Panc1 (cell line): Measurements from ENCODE around the gene NCAPH2. TPM values are rescaled to one million over a fixed set of nuclear protein-coding genes. Genes with fewer than 3 reads are reported as not detected.

Source experiments
- ATAC-seq: fragments of 200-7000 bp; cut with Tn5 transposase; 2 replicates; pipeline ENCODE4 v1.9.1; 2020; ENCODE audit warnings: mild to moderate bottlenecking, moderate library complexity
- BruUV-seq: library from RNA; stranded (reverse); fragments of 400-500 nt; replicated peaks from 2 replicates; lab custom pipeline; 2021; lab: Mats Ljungman, UMichigan
- CTCF ChIA-PET: fragments of 300-600 bp; sonication (Branson Sonifier 250); formaldehyde crosslinking; loops from one replicate; lab custom pipeline; 2022; ENCODE audit warnings: antibody characterized with exemption; lab: Charles Lee
- POLR2A ChIA-PET: fragments of 300-600 bp; sonication (Branson Sonifier 250); formaldehyde crosslinking; loops from one replicate; lab custom pipeline; 2022; ENCODE audit warnings: antibody characterized with exemption; lab: Charles Lee
- DNase-seq: peaks from one replicate; pipeline ENCODE4 v3.0.0-alpha.2; 2010; ENCODE audit warnings: low read depth, low spot score
- H3K27ac ChIP-seq: 2 replicates; pipeline ENCODE4 v1.5.1; 2011; ENCODE audit warnings: mild to moderate bottlenecking, low read length, inconsistent platforms
- H3K27me3 ChIP-seq: fragments of 200-500 bp; sonication (Bioruptor generic); 2 replicates; pipeline ENCODE4 v1.6.0; 2014; ENCODE audit warnings: low read length, inconsistent platforms; ENCODE audit not compliant: control insufficient read depth, insufficient read depth
- H3K36me3 ChIP-seq: fragments of 200-500 bp; sonication (Bioruptor generic); 2 replicates; pipeline ENCODE4 v1.5.1; 2014; ENCODE audit warnings: inconsistent platforms, mild to moderate bottlenecking, low read length, moderate library complexity; ENCODE audit not compliant: control insufficient read depth, insufficient read depth
- H3K4me1 ChIP-seq: 2 replicates; pipeline ENCODE4 v1.5.1; 2011; ENCODE audit warnings: inconsistent platforms, mild to moderate bottlenecking, low read length, moderate library complexity; ENCODE audit not compliant: control insufficient read depth, insufficient read depth
- H3K4me3 ChIP-seq, 2 experiments: 2 replicates each; pipeline ENCODE4 v1.5.1; 2011 to 2012; ENCODE audit warnings: low read depth in 2 of 2, low read length in 2 of 2, mild to moderate bottlenecking in 2 of 2, inconsistent platforms in 1 of 2, moderate library complexity in 1 of 2
- H3K9me3 ChIP-seq: fragments of 200-500 bp; sonication (Bioruptor generic); 2 replicates; pipeline ENCODE4 v1.5.1; 2014; ENCODE audit warnings: low read depth, mild to moderate bottlenecking, inconsistent platforms, low read length, moderate library complexity; ENCODE audit not compliant: control insufficient read depth, insufficient read depth
- CTCF ChIP-seq: fragments of 450-650 bp; IDR thresholded peaks from 2 replicates; pipeline ENCODE4 v1.5.1; 2017; ENCODE audit warnings: mild to moderate bottlenecking
- POLR2AphosphoS5 ChIP-seq: IDR thresholded peaks from 2 replicates; pipeline ENCODE4 v1.6.1; 2012; ENCODE audit warnings: mild to moderate bottlenecking, low read depth, low read length, moderate library complexity
- REST ChIP-seq, 2 experiments: IDR thresholded peaks; 2 replicates each; pipeline ENCODE4 v1.6.1; 2011 to 2012; ENCODE audit warnings: low read depth in 2 of 2, control low read depth in 1 of 2, low read length in 1 of 2, mild to moderate bottlenecking in 1 of 2, moderate library complexity in 1 of 2; ENCODE audit not compliant: insufficient read depth in 1 of 2
- SIN3A ChIP-seq: IDR thresholded peaks from 2 replicates; pipeline ENCODE4 v1.6.1; 2012; ENCODE audit warnings: low read depth, mild to moderate bottlenecking, low read length, moderate library complexity, borderline replicate concordance; ENCODE audit not compliant: insufficient read depth
- TCF7L2 ChIP-seq: IDR thresholded peaks from 2 replicates; pipeline ENCODE4 v1.6.1; 2011; ENCODE audit warnings: mild to moderate bottlenecking, low read depth, low read length, inconsistent platforms
- in situ Hi-C: cut with HindIII; loops from 2 replicates; pipeline ENCODE4 v1.10.0; 2016; ENCODE audit warnings: low sequenced_read_pairs, low pct_unique_long_range_greater_than_20kb
- intact Hi-C: fragments of 100-400 bp; cut with micrococcal nuclease; formaldehyde crosslinking; loops from one replicate; pipeline ENCODE4 v1.10.0; 2022; ENCODE audit not compliant: unreplicated experiment
- total RNA-seq: library from RNA; stranded (reverse); gene quantifications from one replicate; pipeline ENCODE4 v1.2.1, GENCODE V29; 2021; ENCODE audit not compliant: unreplicated experiment

Gene NCAPH2
- total RNA-seq, 1 experiment from 2014 or later, result 55.6 TPM

GRCh38 chr22:50535113-50535512, 27.1 kb downstream of the NCAPH2 start:
- H3K36me3 ChIP-seq, result no peaks in the 10 kb centered on the region; the same call in 1 of the 2 replicates
- ATAC-seq (no peak), DNase-seq (no peak)
- H3K4me1 ChIP-seq, result peaks cover 3% of the 10 kb centered on the region; the same call in 1 of the 2 replicates
- H3K27ac ChIP-seq, result no peak overlapping the region
- H3K4me3 ChIP-seq, result no peak overlapping the region
- no peak for TF ChIP-seq CTCF
- no peak for TF ChIP-seq SIN3A
- no peak for TF ChIP-seq POLR2AphosphoS5
- TF ChIP-seq TCF7L2, result no peak
- no peak for TF ChIP-seq REST (IDR thresholded peaks at IDR 0.05; ENCODE audit: insufficient read depth in 1 of 2, low read depth in 2 of 2, low read length in 1 of 2)
- POLR2A ChIA-PET, result no interaction called here
- intact Hi-C loops, result no loop called here
- in situ Hi-C loops, result no loop called here
- CTCF ChIA-PET, result interaction anchor here (0.6 to 1.1 kb wide), 2 partner anchors 9 to 359 kb away, joined by 9 read pairs; no protein-coding TSS in a partner anchor
- no peaks in the 10 kb centered on the region for H3K27me3 ChIP-seq
- H3K9me3 ChIP-seq, result no peaks in the 10 kb centered on the region
- BruUV-seq, result no TSS peak

- in situ Hi-C loops (no loop called here), intact Hi-C loops (no loop called here)
- POLR2A ChIA-PET, result no interaction called here
- Histone ChIP-seq H3K9me3 (no peaks in the 10 kb centered on the region), H3K4me3 (no peak overlapping the region), H3K36me3 (no peaks in the 10 kb centered on the region; the same call in 1 of the 2 replicates), H3K27me3 (no peaks in the 10 kb centered on the region), H3K27ac (no peak overlapping the region), H3K4me1 (peaks cover 3% of the 10 kb centered on the region; the same call in 1 of the 2 replicates)
- CTCF ChIA-PET, result no interaction called here
- DNase-seq, result no peak
- ATAC-seq, result no peak
- TF ChIP-seq POLR2AphosphoS5, result no peak
- TF ChIP-seq CTCF, result no peak
- TF ChIP-seq SIN3A, result no peak
- TF ChIP-seq TCF7L2, result no peak
- no peak for TF ChIP-seq REST (IDR thresholded peaks at IDR 0.05; ENCODE audit: insufficient read depth in 1 of 2, low read depth in 2 of 2, low read length in 1 of 2)
- no TSS peak for BruUV-seq
Observed at GRCh38 chr22:50536226-50536625, 28.2 kb downstream of the NCAPH2 start.
